Mucosa of stomach (tissue), 1 donor: ENCODE data around the gene PAPPA2.

Experiments
- H3K27me3 ChIP-seq: one replicate; pipeline ENCODE4 v1.7.0; 2013; ENCODE audit warnings: mild to moderate bottlenecking, low read length; ENCODE audit not compliant: control insufficient read depth, insufficient read depth
- H3K36me3 ChIP-seq: one replicate; pipeline ENCODE4 v1.7.0; 2013; ENCODE audit warnings: low read length; ENCODE audit not compliant: control insufficient read depth, insufficient read depth
- H3K4me1 ChIP-seq: one replicate; pipeline ENCODE4 v1.7.0; 2013; ENCODE audit warnings: mild to moderate bottlenecking, low read length; ENCODE audit not compliant: control insufficient read depth, insufficient read depth
- H3K4me3 ChIP-seq: one replicate; pipeline ENCODE4 v1.7.0; 2013; ENCODE audit warnings: low read length
- H3K9ac ChIP-seq: one replicate; pipeline ENCODE4 v1.7.0; 2013; ENCODE audit warnings: mild to moderate bottlenecking, low read length, moderate library complexity
- H3K9me3 ChIP-seq: one replicate; pipeline ENCODE4 v1.7.0; 2013; ENCODE audit warnings: mild to moderate bottlenecking, low read length, moderate library complexity; ENCODE audit not compliant: control insufficient read depth
- donor health status: Pancreatic carcinoma.

The PAPPA2 gene

DNA sequence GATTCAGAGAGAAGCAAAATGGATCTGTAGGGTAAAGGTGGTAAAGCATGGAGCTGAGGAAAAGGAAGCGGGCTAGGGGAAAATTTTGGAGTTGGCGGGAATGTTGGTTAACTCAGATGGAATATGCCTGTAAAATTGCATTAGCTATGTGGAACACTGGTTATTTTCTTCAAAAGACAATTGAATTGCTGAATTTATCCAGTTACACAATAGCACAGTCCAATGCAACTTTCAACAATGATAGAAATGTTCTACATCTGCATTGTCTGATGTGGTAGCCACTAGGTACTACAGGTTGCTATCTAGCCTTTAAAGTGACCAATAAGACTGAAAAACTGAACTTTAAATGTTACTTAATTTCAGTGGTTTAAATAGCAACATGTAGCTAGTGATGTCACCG, 386.3 kb downstream of the PAPPA2 start:
- Histone ChIP-seq H3K9ac (no peak overlapping the region), H3K4me1 (no peaks in the 10 kb centered on the region), H3K9me3 (no peaks in the 10 kb centered on the region), H3K27me3 (no peaks in the 10 kb centered on the region), H3K36me3 (no peaks in the 10 kb centered on the region), H3K4me3 (no peak overlapping the region)

DNA sequence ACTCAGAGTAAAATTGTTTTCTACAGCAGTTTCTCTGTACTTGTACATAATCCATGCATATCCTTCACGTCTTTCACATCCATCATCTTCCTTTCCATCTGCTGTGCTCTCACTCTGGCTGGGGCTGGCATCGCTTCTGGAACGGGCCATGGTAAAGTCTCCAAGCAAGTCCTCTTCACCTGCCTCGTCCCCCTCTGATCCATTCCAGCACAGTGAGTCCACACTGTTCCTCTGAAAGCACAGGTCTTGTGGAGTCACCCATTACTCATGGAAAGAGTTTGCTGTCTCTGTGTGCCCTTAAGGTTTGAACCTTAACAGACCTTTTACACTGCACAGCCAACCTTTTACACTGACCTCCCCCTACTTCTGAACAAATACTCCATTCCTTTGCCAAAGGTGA, 387.9 kb downstream of the PAPPA2 start:
- no peaks in the 10 kb centered on the region for H3K27me3 ChIP-seq
- no peaks in the 10 kb centered on the region for H3K9me3 ChIP-seq
- no peaks in the 10 kb centered on the region for H3K4me1 ChIP-seq
- no peaks in the 10 kb centered on the region for H3K36me3 ChIP-seq
- no peak overlapping the region for H3K4me3 ChIP-seq
- H3K9ac ChIP-seq, result no peak overlapping the region

DNA sequence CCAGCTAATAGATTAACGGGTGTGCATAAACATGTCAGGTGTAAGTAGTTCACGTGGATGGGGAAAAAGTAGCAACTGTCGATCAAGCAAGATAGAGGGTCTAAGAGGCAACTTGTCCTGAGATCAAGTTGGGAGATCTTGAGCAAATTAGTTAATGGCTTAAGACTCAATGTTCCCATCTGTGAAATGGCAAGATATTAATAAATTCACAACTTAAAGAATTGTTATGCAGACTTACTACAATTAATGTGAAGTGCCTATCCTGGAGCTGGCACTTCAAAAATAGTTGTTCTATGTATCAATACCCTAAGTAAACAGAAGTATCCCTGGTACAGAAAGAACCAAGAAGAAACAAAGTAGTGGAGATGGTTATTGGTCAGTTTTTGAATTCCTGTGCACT, 389.1 kb downstream of the PAPPA2 start:
- Histone ChIP-seq H3K4me1 (no peaks in the 10 kb centered on the region), H3K27me3 (no peaks in the 10 kb centered on the region), H3K36me3 (no peaks in the 10 kb centered on the region), H3K9ac (no peak overlapping the region), H3K9me3 (no peaks in the 10 kb centered on the region), H3K4me3 (no peak overlapping the region)

DNA sequence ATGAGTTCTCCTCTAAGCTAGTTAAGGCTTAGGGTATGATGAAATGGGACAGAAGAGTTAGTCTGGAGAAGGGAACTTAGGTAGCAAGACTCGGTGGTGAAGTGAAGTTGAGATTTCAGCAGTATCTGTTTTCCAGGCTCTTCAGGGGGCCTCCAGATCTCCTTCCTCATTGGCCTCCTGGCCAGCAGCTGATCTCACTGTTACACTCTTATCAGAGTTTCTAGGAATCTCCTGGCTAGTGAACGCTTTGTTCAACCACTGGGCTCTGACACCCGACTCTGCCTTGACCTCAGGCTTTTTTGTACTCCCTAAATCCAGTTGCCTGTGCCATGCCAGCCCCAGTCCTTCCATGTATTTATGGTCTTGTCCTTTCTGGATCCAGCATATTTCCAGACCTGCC, 390.5 kb downstream of the PAPPA2 start:
- H3K4me1 ChIP-seq, result no peaks in the 10 kb centered on the region
- no peaks in the 10 kb centered on the region for H3K27me3 ChIP-seq
- H3K36me3 ChIP-seq, result no peaks in the 10 kb centered on the region
- H3K4me3 ChIP-seq, result no peak overlapping the region
- no peak overlapping the region for H3K9ac ChIP-seq
- H3K9me3 ChIP-seq, result no peaks in the 10 kb centered on the region

DNA sequence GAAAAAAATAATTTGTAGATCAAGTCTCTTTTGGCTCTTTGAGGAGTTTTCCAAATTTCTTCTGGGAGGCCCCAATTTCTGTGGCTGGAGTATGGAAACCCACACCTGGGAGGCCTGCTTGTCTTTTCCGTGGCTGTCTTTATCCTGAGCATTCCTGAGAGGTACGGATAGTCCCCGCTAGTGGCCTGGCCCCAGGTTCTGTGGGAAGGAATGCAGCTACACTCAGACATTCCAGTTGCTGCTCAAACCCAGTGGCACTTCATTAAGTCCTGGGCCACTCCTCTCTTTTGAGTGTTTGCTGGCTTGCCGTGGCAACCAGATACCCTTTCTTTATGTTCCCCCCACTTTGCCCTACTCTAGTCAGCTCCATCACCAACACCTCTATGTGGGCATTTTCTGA, 391.1 kb downstream of the PAPPA2 start:
- Histone ChIP-seq H3K4me1 (no peaks in the 10 kb centered on the region), H3K9me3 (no peaks in the 10 kb centered on the region), H3K9ac (no peak overlapping the region), H3K4me3 (no peak overlapping the region), H3K36me3 (no peaks in the 10 kb centered on the region), H3K27me3 (no peaks in the 10 kb centered on the region)

DNA sequence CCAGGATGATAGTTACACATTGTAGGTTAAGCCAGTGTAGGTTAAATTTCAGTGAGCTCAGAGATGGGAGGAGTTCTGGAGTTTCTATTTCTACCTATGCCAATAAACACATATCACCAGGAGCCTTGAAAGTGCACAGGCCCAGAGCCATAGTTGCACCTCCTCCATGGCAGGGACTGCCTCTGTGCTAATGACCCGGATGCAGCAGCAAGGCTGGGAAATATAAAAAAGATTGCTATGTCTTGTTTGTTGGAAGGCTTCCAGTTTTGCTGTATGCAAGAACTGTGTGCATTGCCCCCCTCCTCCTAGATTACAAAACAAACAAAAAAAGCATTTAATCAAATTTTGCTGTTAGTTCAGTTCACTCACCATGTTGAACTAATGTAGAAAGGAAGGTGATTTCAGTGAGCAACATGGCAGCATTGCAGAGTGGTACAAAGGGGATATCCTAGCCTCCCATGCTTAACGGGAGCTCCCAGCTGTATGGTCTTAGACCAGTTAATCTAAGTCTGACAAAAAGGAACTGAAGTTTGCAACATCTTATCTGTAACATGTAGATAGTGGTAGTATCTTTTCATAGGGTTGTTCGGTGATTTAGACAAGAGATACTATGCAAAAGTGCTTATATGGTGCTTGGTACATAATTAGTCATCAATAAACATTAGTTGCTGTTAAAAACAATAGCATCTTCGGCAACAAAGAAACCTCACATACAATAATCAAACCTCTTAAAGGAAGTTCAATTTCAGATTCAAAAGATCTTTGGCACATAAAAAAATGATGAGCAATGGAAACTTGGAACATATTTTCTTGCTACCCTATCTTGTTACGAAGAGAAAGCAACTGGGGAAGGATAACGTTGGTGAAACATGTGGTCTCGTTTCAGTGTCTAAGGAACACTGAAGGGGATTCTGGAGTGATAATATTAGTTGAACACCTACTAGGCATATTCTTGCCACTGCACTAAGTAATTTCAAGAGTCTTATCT, 392.1 kb downstream of the PAPPA2 start:
- H3K9me3 ChIP-seq, result no peaks in the 10 kb centered on the region
- no peak overlapping the region for H3K4me3 ChIP-seq
- no peaks in the 10 kb centered on the region for H3K36me3 ChIP-seq
- no peak overlapping the region for H3K9ac ChIP-seq
- H3K4me1 ChIP-seq, result no peaks in the 10 kb centered on the region
- no peaks in the 10 kb centered on the region for H3K27me3 ChIP-seq

DNA sequence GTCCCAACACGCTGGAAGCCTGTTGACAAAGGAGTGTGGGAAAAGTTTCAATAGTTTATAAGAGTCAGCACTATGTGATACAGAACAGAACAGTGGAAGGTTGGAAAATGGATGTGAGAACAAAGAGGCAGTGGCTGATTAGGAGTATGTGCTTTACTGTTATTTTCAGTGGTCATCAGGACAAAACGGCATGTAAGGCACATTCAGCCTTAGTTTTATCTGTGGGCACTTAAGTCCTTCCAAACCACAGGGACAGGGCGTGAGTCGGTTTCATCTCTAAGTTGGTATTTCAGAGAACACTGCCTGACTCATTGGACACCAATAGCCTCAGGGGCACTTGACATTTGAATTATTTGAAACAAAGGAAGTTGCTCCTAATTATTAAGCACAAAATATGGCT, 394.7 kb downstream of the PAPPA2 start:
- Histone ChIP-seq H3K9me3 (no peaks in the 10 kb centered on the region), H3K4me3 (no peak overlapping the region), H3K4me1 (no peaks in the 10 kb centered on the region), H3K36me3 (no peaks in the 10 kb centered on the region), H3K27me3 (no peaks in the 10 kb centered on the region), H3K9ac (no peak overlapping the region)

DNA sequence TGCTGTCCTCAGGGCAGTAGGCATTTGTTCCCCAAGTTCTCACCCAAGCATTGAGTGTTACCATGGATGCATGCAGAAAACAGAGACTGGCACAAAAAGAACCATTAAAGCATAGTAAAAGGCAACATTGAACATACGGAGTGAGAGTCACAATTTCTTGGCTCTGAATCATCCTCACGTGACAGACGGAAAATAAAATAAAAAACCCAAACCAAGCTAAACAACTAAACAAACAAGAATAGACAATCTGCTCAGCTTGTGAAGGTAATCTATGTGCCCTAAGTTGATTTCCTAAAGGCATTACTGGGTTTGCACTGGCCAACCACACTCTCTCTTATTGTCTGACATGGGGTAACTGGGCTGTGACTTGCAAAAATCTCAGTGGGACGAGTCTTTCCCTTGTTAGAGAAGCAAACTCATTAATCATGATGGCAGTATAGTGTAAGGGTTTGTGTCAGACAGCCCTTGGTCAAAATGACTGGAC, 395.5 kb downstream of the PAPPA2 start:
- Histone ChIP-seq H3K4me1 (no peaks in the 10 kb centered on the region), H3K27me3 (no peaks in the 10 kb centered on the region), H3K9ac (no peak overlapping the region), H3K4me3 (no peak overlapping the region), H3K9me3 (no peaks in the 10 kb centered on the region), H3K36me3 (no peaks in the 10 kb centered on the region)

DNA sequence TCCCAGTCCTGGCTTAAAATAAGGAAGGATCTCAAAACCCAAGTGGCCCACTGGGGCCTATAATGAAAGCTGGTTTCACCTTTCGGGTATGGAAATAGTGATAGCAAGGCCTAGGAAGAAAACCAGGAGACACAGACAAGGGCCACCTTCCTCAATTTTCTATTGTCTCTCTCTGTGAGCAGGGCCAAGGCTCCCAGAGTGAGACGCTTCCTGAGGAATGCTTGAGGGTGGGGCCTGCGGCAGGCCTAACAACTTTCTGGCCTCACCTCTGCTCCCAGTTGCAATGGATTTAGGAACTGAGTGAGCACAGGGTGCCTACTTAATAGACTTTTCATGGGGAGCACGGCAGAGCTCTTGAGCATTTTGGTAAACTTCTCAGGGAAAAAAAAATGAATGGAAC, 400.6 kb downstream of the PAPPA2 start:
- Histone ChIP-seq H3K9me3 (no peaks in the 10 kb centered on the region), H3K4me3 (no peak overlapping the region), H3K4me1 (no peaks in the 10 kb centered on the region), H3K27me3 (no peaks in the 10 kb centered on the region), H3K36me3 (no peaks in the 10 kb centered on the region), H3K9ac (no peak overlapping the region)

DNA sequence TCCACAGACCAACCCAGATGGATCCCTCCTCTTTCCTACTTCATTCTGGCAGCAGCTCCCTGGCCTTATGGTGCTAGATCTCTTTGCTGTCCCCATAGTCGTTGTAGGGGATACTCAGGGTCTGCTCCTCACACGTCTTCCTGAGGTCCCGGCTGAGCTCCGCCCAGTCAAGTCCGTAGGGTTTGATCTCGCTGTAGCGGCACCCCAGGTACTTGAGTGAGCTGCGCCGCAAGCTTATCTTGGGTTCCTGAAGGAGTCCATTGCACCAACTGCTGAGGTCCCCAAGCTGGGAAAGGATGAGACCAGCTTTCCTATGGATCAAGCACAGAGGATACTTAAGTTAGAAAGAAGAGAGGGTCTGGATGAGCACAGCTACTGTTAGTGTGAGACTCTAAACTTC, 401.2 kb downstream of the PAPPA2 start:
- no peaks in the 10 kb centered on the region for H3K27me3 ChIP-seq

DNA sequence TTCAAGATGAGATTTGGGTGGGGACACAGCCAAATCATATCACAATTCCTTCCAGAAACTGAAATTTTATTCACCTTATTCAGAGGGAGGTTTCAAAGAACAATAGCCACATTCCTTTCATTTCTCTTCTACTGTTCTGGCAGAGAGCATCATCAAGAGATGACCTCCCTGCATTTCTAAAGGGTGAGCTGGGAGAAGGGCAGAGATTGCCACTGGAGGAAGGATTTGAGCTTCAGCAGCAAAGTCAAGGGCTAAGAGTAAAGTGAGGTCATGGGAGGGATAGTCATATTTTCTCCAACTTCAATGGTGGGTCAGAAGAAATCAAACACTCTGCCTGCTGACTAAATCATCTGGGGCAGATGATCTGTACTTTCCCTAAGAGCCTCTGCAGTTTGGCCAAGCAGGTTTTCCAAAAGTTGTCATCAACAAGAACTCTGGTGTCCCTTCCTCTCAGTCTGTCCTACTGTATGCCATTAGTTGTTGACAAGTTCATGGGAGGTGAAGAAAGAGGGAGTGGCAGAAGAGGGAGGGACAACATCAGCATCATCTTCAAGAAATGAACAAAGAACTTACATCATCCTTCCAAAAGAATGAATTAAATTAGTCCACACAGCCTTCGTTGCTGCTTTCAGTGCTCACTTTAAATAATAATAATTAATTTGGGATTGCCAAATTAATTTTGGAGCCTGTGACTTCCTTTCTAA, 403.2 kb downstream of the PAPPA2 start:
- H3K9ac ChIP-seq, result no peak overlapping the region
- H3K27me3 ChIP-seq, result no peaks in the 10 kb centered on the region
- no peak overlapping the region for H3K4me3 ChIP-seq
- no peaks in the 10 kb centered on the region for H3K4me1 ChIP-seq
- no peaks in the 10 kb centered on the region for H3K36me3 ChIP-seq
- no peaks in the 10 kb centered on the region for H3K9me3 ChIP-seq

More for the DNA sequence above, 401.2 kb downstream of the PAPPA2 start:
- Histone ChIP-seq H3K9me3 (no peaks in the 10 kb centered on the region), H3K9ac (no peak overlapping the region), H3K4me3 (no peak overlapping the region), H3K36me3 (no peaks in the 10 kb centered on the region), H3K4me1 (no peaks in the 10 kb centered on the region)

DNA sequence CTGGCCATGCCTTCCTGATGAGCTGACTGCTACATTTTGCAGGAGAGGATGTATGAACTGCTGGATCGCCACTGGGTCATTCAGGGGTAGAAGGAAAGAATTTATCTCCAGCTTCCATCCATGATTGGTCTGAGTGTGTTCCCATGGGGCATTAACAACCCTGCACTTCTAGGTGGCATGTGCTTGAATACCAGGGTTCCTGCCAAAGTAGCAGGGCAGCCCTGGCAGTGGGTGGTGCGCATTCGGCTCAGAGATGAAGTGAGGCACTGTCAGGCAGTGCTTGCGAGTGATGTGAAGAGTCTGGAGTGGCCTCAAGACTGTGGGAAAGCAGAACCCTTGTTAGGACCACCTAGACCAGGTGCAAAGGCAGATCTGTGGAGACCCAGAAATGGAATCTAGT, 406.6 kb downstream of the PAPPA2 start:
- H3K36me3 ChIP-seq, result no peaks in the 10 kb centered on the region
- no peaks in the 10 kb centered on the region for H3K9me3 ChIP-seq
- no peak overlapping the region for H3K9ac ChIP-seq
- H3K4me1 ChIP-seq, result no peaks in the 10 kb centered on the region
- H3K27me3 ChIP-seq, result no peaks in the 10 kb centered on the region
- H3K4me3 ChIP-seq, result no peak overlapping the region
